ENCODE data around the gene RAPGEF6.
"Not testable (repeated sequence)": the region's sequence is repeated elsewhere in the genome, so short reads cannot be mapped to it uniquely, and the experiment has no call there.

RAPGEF6 gene

GRCh38 chr5:131382407-131383395 is 252.3 kb downstream of the RAPGEF6 start:
- Histone ChIP-seq H3K27me3 (replicated peaks; ENCODE audit: control insufficient read depth, insufficient read depth, low read length) (no peaks in the 10 kb centered on the region), H3K36me3 (ENCODE audit: control insufficient read depth, insufficient read depth, low read length) (peaks cover 4% of the 10 kb centered on the region), H3K4me3 (replicated peaks; ENCODE audit: low read depth, low read length) (no peak overlapping the region; the same call in 1 of the 2 replicates)
- DNase-seq (ENCODE audit: extremely low read depth, insufficient read length): peak; percentile 53
- TF ChIP-seq CTCF (IDR thresholded peaks at IDR 0.05; ENCODE audit: insufficient read depth, low read length, poor library complexity, severe bottlenecking): peak; percentile 75

GRCh38 chr5:131381777-131382176 is 253.3 kb downstream of the RAPGEF6 start:
- TF ChIP-seq CTCF (IDR thresholded peaks at IDR 0.05; ENCODE audit: insufficient read depth, low read length, poor library complexity, severe bottlenecking): no peak
- Histone ChIP-seq H3K4me3 (replicated peaks; ENCODE audit: low read depth, low read length) (no peak overlapping the region; the same call in 1 of the 2 replicates), H3K36me3 (ENCODE audit: control insufficient read depth, insufficient read depth, low read length) (peaks cover 4% of the 10 kb centered on the region)

GRCh38 chr5:131381021-131381420 is 254.0 kb downstream of the RAPGEF6 start:
- TF ChIP-seq CTCF (IDR thresholded peaks at IDR 0.05; ENCODE audit: insufficient read depth, low read length, poor library complexity, severe bottlenecking): no peak
- Histone ChIP-seq H3K4me3 (replicated peaks; ENCODE audit: low read depth, low read length) (no peak overlapping the region), H3K27me3 (replicated peaks; ENCODE audit: control insufficient read depth, insufficient read depth, low read length) (no peaks in the 10 kb centered on the region), H3K36me3 (ENCODE audit: control insufficient read depth, insufficient read depth, low read length) (peaks cover 3% of the 10 kb centered on the region)
- DNase-seq (ENCODE audit: extremely low read depth, insufficient read length): no peak

More at GRCh38 chr5:131381777-131382176, 253.3 kb downstream of the RAPGEF6 start:
- DNase-seq (ENCODE audit: extremely low read depth, insufficient read length): peak; percentile 40
- no peaks in the 10 kb centered on the region for H3K27me3 ChIP-seq (replicated peaks; ENCODE audit: control insufficient read depth, insufficient read depth, low read length)

GRCh38 chr5:131380238-131380637 is 254.8 kb downstream of the RAPGEF6 start:
- DNase-seq (ENCODE audit: extremely low read depth, insufficient read length); H3K36me3 ChIP-seq (ENCODE audit: control insufficient read depth, insufficient read depth, low read length); H3K4me3 ChIP-seq (replicated peaks; ENCODE audit: low read depth, low read length); H3K27me3 ChIP-seq (replicated peaks; ENCODE audit: control insufficient read depth, insufficient read depth, low read length): not testable (repeated sequence)

- Histone ChIP-seq H3K36me3 (ENCODE audit: control insufficient read depth, insufficient read depth, low read length) (no peaks in the 10 kb centered on the region), H3K27me3 (replicated peaks; ENCODE audit: control insufficient read depth, insufficient read depth, low read length) (no peaks in the 10 kb centered on the region), H3K4me3 (replicated peaks; ENCODE audit: low read depth, low read length) (peak overlapping the region; percentile 19; the same call in 1 of the 2 replicates)
- TF ChIP-seq CTCF (IDR thresholded peaks at IDR 0.05; ENCODE audit: insufficient read depth, low read length, poor library complexity, severe bottlenecking): no peak
- peak; percentile 67 for DNase-seq (ENCODE audit: extremely low read depth, insufficient read length)
Observed at GRCh38 chr5:131379723-131380122, 255.3 kb downstream of the RAPGEF6 start.
